ENCODE results near the gene PDE4D. TPM values are rescaled to one million over a fixed set of nuclear protein-coding genes. Genes with fewer than 3 reads are reported as not detected.

The PDE4D gene
- total RNA-seq, 1 donor from 2014 or later = 55.9 TPM

- peak; percentile 69 for ATAC-seq
- intact Hi-C loops (cut with DNase I) = loop anchor here (10.0 kb wide), 1 partner anchor 185 kb away; no protein-coding TSS in a partner anchor
- no peak for DNase-seq (ENCODE audit: low spot score)
Measured at GRCh38 chr5:59189472-59190244, 703.9 kb downstream of the PDE4D start.

- ATAC-seq (peak; percentile 92), DNase-seq (ENCODE audit: low spot score) (peak; percentile 75)
- intact Hi-C loops (cut with DNase I) = loop anchor here (10.0 kb wide), 1 partner anchor 186 kb away; no protein-coding TSS in a partner anchor
Measured at GRCh38 chr5:59188419-59189225, 704.9 kb downstream of the PDE4D start.

GRCh38 chr5:59187857-59188256 lies 705.7 kb downstream of the PDE4D start:
- DNase-seq (ENCODE audit: low spot score) (no peak), ATAC-seq (peak; percentile 57)
- intact Hi-C loops (cut with DNase I) = loop anchor here (10.0 kb wide), 1 partner anchor 187 kb away; no protein-coding TSS in a partner anchor

- ATAC-seq (no peak), DNase-seq (ENCODE audit: low spot score) (no peak)
- intact Hi-C loops (cut with DNase I) = loop anchor here (10.0 kb wide), 1 partner anchor 188 kb away; no protein-coding TSS in a partner anchor
Measured at GRCh38 chr5:59186623-59187022, 706.9 kb downstream of the PDE4D start.

GRCh38 chr5:59185757-59186385 lies 707.7 kb downstream of the PDE4D start:
- DNase-seq (ENCODE audit: low spot score) = no peak
- no peak for ATAC-seq
- intact Hi-C loops (cut with DNase I) = loop anchor here (10.0 kb wide), 1 partner anchor 189 kb away; no protein-coding TSS in a partner anchor

- DNase-seq (ENCODE audit: low spot score) = no peak
- no peak for ATAC-seq
- intact Hi-C loops (cut with DNase I) = loop anchor here (10.0 kb wide), 1 partner anchor 190 kb away; no protein-coding TSS in a partner anchor
Measured at GRCh38 chr5:59184769-59185168, 708.8 kb downstream of the PDE4D start.

GRCh38 chr5:59182760-59183159 lies 710.8 kb downstream of the PDE4D start:
- DNase-seq (ENCODE audit: low spot score) (no peak), ATAC-seq (no peak)
- intact Hi-C loops (cut with DNase I) = loop anchor here (10.0 kb wide), 1 partner anchor 192 kb away; no protein-coding TSS in a partner anchor

- DNase-seq (ENCODE audit: low spot score) = no peak
Measured at GRCh38 chr5:59180515-59180914, 713.0 kb downstream of the PDE4D start.

GRCh38 chr5:59179704-59180103 lies 713.8 kb downstream of the PDE4D start:
- DNase-seq (ENCODE audit: low spot score) (no peak), ATAC-seq (no peak)
- intact Hi-C loops (cut with DNase I) = loop anchor here (10.0 kb wide), 2 partner anchors 195 to 285 kb away; no protein-coding TSS in a partner anchor

More at GRCh38 chr5:59180515-59180914, 713.0 kb downstream of the PDE4D start:
- intact Hi-C loops (cut with DNase I) = loop anchor here (10.0 kb wide), 1 partner anchor 194 kb away; no protein-coding TSS in a partner anchor
- ATAC-seq = no peak

- DNase-seq (ENCODE audit: low spot score) (no peak), ATAC-seq (no peak)
- intact Hi-C loops (cut with DNase I) = loop anchor here (10.0 kb wide), 1 partner anchor 284 kb away; no protein-coding TSS in a partner anchor
Measured at GRCh38 chr5:59178482-59178881, 715.0 kb downstream of the PDE4D start.

- DNase-seq (ENCODE audit: low spot score) (no peak), ATAC-seq (no peak)
- intact Hi-C loops (cut with DNase I) = loop anchor here (10.0 kb wide), 1 partner anchor 283 kb away; no protein-coding TSS in a partner anchor
Measured at GRCh38 chr5:59178071-59178470, 715.5 kb downstream of the PDE4D start.

GRCh38 chr5:59177644-59178043 lies 715.9 kb downstream of the PDE4D start:
- ATAC-seq = no peak
- intact Hi-C loops (cut with DNase I) = loop anchor here (10.0 kb wide), 1 partner anchor 283 kb away; no protein-coding TSS in a partner anchor

GRCh38 chr5:59174248-59174844 lies 719.2 kb downstream of the PDE4D start:
- intact Hi-C loops (cut with DNase I) = loop anchor here (10.0 kb wide), 1 partner anchor 280 kb away; no protein-coding TSS in a partner anchor
- ATAC-seq (peak; percentile 86), DNase-seq (ENCODE audit: low spot score) (no peak)

More at GRCh38 chr5:59177644-59178043, 715.9 kb downstream of the PDE4D start:
- DNase-seq (ENCODE audit: low spot score) = no peak

GRCh38 chr5:59173578-59173977 lies 719.9 kb downstream of the PDE4D start:
- intact Hi-C loops (cut with DNase I) = loop anchor here (10.0 kb wide), 1 partner anchor 279 kb away; no protein-coding TSS in a partner anchor
- DNase-seq (ENCODE audit: low spot score) (no peak), ATAC-seq (no peak)

- no peak for ATAC-seq
- no peak for DNase-seq (ENCODE audit: low spot score)
- intact Hi-C loops (cut with DNase I) = loop anchor here (10.0 kb wide), 1 partner anchor 276 kb away; no protein-coding TSS in a partner anchor
Measured at GRCh38 chr5:59171131-59171530, 722.4 kb downstream of the PDE4D start.

- DNase-seq (ENCODE audit: low spot score) (no peak), ATAC-seq (no peak)
- intact Hi-C loops (cut with DNase I) = loop anchor here (10.0 kb wide), 1 partner anchor 275 kb away; no protein-coding TSS in a partner anchor
Measured at GRCh38 chr5:59169768-59170150, 723.8 kb downstream of the PDE4D start.

GRCh38 chr5:59169081-59169767 lies 724.3 kb downstream of the PDE4D start:
- intact Hi-C loops (cut with DNase I) = no loop called here
- no peak for DNase-seq (ENCODE audit: low spot score)
- peak; percentile 61 for ATAC-seq

All from sciatic nerve (tissue), 2 donors.